HAP-1 (cell line): Measurements from ENCODE around the gene ARTN.

Source experiments
- DNase-seq, 2 experiments: peaks; one replicate each; pipeline ENCODE4 v3.0.0-alpha.2; 2016 to 2020; ENCODE audit warnings: low spot score in 2 of 2
- H3K27me3 ChIP-seq: fragments of 250-450 bp; sonication (Bioruptor Pico); 2 replicates; pipeline ENCODE4 v1.5.1; 2020; ENCODE audit warnings: low read depth, mild to moderate bottlenecking, moderate library complexity
- H3K36me3 ChIP-seq: fragments of 250-450 bp; sonication (Bioruptor Pico); replicated peaks from 2 replicates; pipeline ENCODE4 v1.5.1; 2020; ENCODE audit warnings: mild to moderate bottlenecking
- H3K4me1 ChIP-seq: fragments of 250-450 bp; sonication (Bioruptor Pico); 2 replicates; pipeline ENCODE4 v1.5.1; 2020; ENCODE audit warnings: mild to moderate bottlenecking
- H3K4me3 ChIP-seq: fragments of 250-450 bp; sonication (Bioruptor Pico); 2 replicates; pipeline ENCODE4 v1.5.1; 2020; ENCODE audit warnings: mild to moderate bottlenecking, moderate library complexity
- H3K9me3 ChIP-seq: fragments of 250-450 bp; sonication (Bioruptor Pico); 2 replicates; pipeline ENCODE4 v1.5.1; 2020; ENCODE audit warnings: mild to moderate bottlenecking, moderate library complexity
- in situ Hi-C: fragments of 300-500 bp; cut with MboI; formaldehyde crosslinking; loops from 3 replicates; pipeline ENCODE4 v1.14.3; 2020; ENCODE audit warnings: low sequenced_read_pairs, inconsistent platforms, mixed read lengths

Gene ARTN

GRCh38 chr1:43947061-43947873 lies 13.7 kb downstream of the ARTN start:
- no peaks in the 10 kb centered on the region for H3K36me3 ChIP-seq
- DNase-seq = no peak
- in situ Hi-C loops = loop anchor here (25.0 kb wide), 1 partner anchor 410 kb away; the partner anchor contains the start of gene PTPRF
- H3K9me3 ChIP-seq = no peaks in the 10 kb centered on the region
- H3K4me1 ChIP-seq = peaks cover 6% of the 10 kb centered on the region
- peak overlapping the region; percentile 53 for H3K4me3 ChIP-seq
- no peaks in the 10 kb centered on the region for H3K27me3 ChIP-seq

DNA sequence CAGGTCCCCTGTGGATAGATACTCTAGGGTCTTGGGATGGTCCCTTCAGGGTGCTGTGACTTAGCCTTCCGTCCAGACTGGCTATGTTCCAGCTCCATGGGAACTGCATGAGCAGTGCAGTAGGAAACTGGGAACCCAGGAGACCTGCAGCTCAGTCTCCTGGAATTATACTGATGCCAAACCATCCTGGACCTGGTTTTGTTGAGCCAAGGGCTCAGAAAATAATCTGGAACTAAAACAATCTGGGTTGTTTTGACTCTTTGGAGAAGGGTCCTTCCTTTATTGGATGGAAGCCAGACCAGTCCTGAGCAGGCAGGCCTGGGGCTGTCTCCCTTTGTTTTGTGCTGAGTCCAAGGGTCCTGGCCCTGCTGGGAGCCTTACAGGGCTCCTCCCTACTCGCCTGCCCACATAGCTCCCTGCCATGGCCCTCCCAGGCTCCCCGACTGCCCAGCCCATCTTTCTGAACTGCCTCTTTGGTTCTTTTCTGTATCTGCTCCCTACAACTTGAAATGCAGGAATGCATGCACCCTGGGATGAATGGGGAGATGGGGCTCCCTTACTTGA lies 14.4 kb downstream of the ARTN start:
- Histone ChIP-seq H3K4me1 (peaks cover 6% of the 10 kb centered on the region), H3K27me3 (no peaks in the 10 kb centered on the region), H3K36me3 (no peaks in the 10 kb centered on the region), H3K4me3 (peak overlapping the region; percentile 53), H3K9me3 (no peaks in the 10 kb centered on the region)
- in situ Hi-C loops = loop anchor here (25.0 kb wide), 1 partner anchor 411 kb away; the partner anchor contains the start of gene PTPRF
- peak; percentile 14 to 43 for DNase-seq

DNA sequence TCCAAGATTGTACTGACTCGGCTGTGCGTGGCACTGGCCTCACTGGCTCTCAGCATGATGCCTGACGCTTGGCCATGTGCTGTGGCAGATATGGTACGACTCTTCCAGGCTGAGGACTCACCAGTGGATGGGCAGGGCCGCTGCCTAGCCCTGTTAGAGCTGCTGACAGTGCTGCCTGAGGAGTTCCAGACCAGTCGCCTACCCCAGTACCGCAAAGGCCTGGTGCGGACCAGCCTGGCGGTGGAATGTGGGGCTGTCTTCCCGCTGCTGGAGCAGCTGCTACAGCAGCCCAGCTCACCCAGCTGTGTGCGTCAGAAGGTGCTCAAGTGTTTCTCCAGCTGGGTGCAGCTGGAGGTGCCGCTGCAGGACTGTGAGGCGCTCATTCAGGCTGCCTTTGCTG lies 16.1 kb downstream of the ARTN start:
- no peak overlapping the region for H3K4me3 ChIP-seq
- in situ Hi-C loops = loop anchor here (25.0 kb wide), 1 partner anchor 412 kb away; the partner anchor contains the start of gene PTPRF
- no peaks in the 10 kb centered on the region for H3K27me3 ChIP-seq

GRCh38 chr1:43951021-43951985 lies 17.7 kb downstream of the ARTN start:
- DNase-seq = no peak
- Histone ChIP-seq H3K9me3 (no peaks in the 10 kb centered on the region), H3K27me3 (no peaks in the 10 kb centered on the region), H3K4me3 (no peak overlapping the region), H3K36me3 (no peaks in the 10 kb centered on the region; the same call in 1 of the 2 replicates), H3K4me1 (no peaks in the 10 kb centered on the region)
- in situ Hi-C loops = no loop called here

More for the DNA sequence above, 16.1 kb downstream of the ARTN start:
- DNase-seq = no peak
- no peaks in the 10 kb centered on the region for H3K9me3 ChIP-seq
- no peaks in the 10 kb centered on the region for H3K36me3 ChIP-seq
- peaks cover 6% of the 10 kb centered on the region for H3K4me1 ChIP-seq

GRCh38 chr1:43952731-43953346 lies 19.2 kb downstream of the ARTN start:
- no peak for DNase-seq
- no peaks in the 10 kb centered on the region for H3K27me3 ChIP-seq
- peaks cover 5% of the 10 kb centered on the region for H3K36me3 ChIP-seq
- in situ Hi-C loops = no loop called here
- H3K9me3 ChIP-seq = no peaks in the 10 kb centered on the region
- no peak overlapping the region for H3K4me3 ChIP-seq
- H3K4me1 ChIP-seq = no peaks in the 10 kb centered on the region

- no peaks in the 10 kb centered on the region for H3K9me3 ChIP-seq
- H3K4me1 ChIP-seq = no peaks in the 10 kb centered on the region
- H3K27me3 ChIP-seq = no peaks in the 10 kb centered on the region
- peaks cover 10% of the 10 kb centered on the region for H3K36me3 ChIP-seq
- no peak for DNase-seq
- in situ Hi-C loops = no loop called here
- H3K4me3 ChIP-seq = no peak overlapping the region
Observed at GRCh38 chr1:43953361-43953760, 19.8 kb downstream of the ARTN start.

GRCh38 chr1:43954036-43954435 lies 20.4 kb downstream of the ARTN start:
- H3K36me3 ChIP-seq = peaks cover 16% of the 10 kb centered on the region
- no peaks in the 10 kb centered on the region for H3K27me3 ChIP-seq
- no peaks in the 10 kb centered on the region for H3K9me3 ChIP-seq
- H3K4me3 ChIP-seq = no peak overlapping the region
- in situ Hi-C loops = no loop called here
- no peak for DNase-seq
- no peaks in the 10 kb centered on the region for H3K4me1 ChIP-seq

GRCh38 chr1:43956234-43956633 lies 22.6 kb downstream of the ARTN start:
- peaks cover 18% of the 10 kb centered on the region for H3K36me3 ChIP-seq
- no peaks in the 10 kb centered on the region for H3K27me3 ChIP-seq
- no peaks in the 10 kb centered on the region for H3K9me3 ChIP-seq
- in situ Hi-C loops = no loop called here
- no peak for DNase-seq
- no peaks in the 10 kb centered on the region for H3K4me1 ChIP-seq
- H3K4me3 ChIP-seq = no peak overlapping the region

DNA sequence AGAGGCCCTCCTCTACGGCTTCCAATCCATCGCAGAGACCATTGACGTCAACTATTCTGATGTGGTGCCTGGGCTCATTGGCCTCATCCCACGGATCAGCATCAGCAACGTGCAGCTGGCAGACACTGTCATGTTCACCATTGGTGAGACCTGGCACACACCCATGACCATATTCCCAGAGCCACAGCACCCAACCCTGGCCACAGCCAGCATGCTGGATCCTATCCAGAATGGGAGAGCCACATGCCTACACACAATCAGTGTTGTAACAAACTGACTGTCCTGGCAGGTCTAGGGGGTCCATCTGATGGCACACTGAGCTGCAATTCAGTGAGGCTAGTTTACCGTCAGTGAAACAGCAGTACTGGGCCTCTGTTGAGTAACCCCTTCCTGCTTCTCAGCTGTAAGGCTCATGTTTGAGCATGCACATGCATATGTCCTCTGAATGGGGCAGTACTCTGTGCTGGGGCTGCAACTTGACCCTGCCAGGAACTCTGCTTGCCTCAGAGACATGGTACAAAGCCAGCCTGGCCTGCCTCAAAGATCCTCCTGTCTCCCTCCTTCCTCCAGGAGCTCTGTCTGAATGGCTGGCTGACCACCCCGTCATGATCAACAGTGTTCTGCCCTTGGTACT lies 23.9 kb downstream of the ARTN start:
- no peaks in the 10 kb centered on the region for H3K9me3 ChIP-seq
- H3K36me3 ChIP-seq = peaks cover 19% of the 10 kb centered on the region
- in situ Hi-C loops = no loop called here
- no peaks in the 10 kb centered on the region for H3K27me3 ChIP-seq
- H3K4me3 ChIP-seq = no peak overlapping the region
- no peaks in the 10 kb centered on the region for H3K4me1 ChIP-seq
- DNase-seq = no peak

- H3K9me3 ChIP-seq = no peaks in the 10 kb centered on the region
- no peak overlapping the region for H3K4me3 ChIP-seq
- in situ Hi-C loops = no loop called here
- H3K4me1 ChIP-seq = no peaks in the 10 kb centered on the region
- no peaks in the 10 kb centered on the region for H3K27me3 ChIP-seq
- H3K36me3 ChIP-seq = peaks cover 26% of the 10 kb centered on the region
- no peak for DNase-seq
Observed at GRCh38 chr1:43958351-43959255, 25.0 kb downstream of the ARTN start.

DNA sequence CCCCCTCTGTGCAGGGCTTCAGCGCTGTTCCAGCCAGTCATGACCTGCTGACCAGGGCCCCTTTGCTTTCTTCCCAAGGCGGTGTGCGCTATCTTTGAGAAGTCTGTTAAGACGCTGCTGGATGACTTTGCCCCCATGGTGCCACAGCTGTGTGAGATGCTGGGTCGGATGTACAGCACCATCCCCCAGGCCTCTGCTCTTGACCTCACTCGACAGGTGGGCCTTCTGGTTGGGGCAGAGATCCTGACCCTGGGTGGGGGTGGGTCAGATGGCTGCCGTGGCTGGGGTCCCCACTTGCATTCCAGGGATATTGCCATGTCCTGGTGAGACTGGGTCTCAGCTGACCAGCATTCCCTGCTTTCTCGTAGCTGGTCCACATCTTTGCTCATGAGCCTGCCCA lies 27.2 kb downstream of the ARTN start:
- peaks cover 26% of the 10 kb centered on the region for H3K36me3 ChIP-seq
- no peaks in the 10 kb centered on the region for H3K4me1 ChIP-seq
- H3K9me3 ChIP-seq = no peaks in the 10 kb centered on the region
- DNase-seq = no peak
- no peak overlapping the region for H3K4me3 ChIP-seq
- in situ Hi-C loops = no loop called here
- H3K27me3 ChIP-seq = no peaks in the 10 kb centered on the region

DNA sequence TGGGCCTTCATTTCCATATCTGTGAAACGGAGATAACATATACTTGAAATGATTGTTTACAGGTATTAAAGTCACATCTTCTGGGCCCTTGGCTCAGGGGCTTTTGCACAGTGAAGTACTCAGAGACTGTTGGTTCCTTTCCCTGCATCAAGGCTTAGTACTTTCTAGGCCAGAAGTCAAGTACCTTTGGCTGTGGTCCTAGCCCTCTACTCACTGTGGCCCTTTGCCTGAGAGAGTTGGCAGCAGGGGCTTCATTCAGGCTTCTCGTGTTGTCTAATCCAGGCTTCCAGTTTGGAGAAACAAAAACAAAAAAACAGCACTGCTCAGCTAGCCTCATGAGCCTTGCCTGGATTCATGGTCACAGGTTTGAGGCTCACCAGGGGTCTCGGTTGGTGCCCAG lies 28.1 kb downstream of the ARTN start:
- Histone ChIP-seq H3K36me3 (peaks cover 26% of the 10 kb centered on the region), H3K9me3 (no peaks in the 10 kb centered on the region), H3K27me3 (no peaks in the 10 kb centered on the region), H3K4me3 (no peak overlapping the region), H3K4me1 (no peaks in the 10 kb centered on the region)
- DNase-seq = no peak
- in situ Hi-C loops = no loop called here
